Left ventricle myocardium inferior (tissue), 1 donor: ENCODE measurements around the gene SPEM3. TPM values are rescaled to one million over a fixed set of nuclear protein-coding genes. Genes with fewer than 3 reads are reported as not detected.

Source experiments
- DNase-seq: peaks from one replicate; pipeline ENCODE4 v3.0.0-alpha.2; 2020
- H3K27ac ChIP-seq: fragments of 200-600 bp; replicated peaks from 2 replicates; pipeline ENCODE4 v1.8.0; 2021
- H3K27me3 ChIP-seq: fragments of 200-600 bp; 2 replicates; pipeline ENCODE4 v1.8.0; 2021; ENCODE audit warnings: low read depth
- H3K36me3 ChIP-seq: fragments of 200-600 bp; 2 replicates; pipeline ENCODE4 v1.8.0; 2021
- H3K4me1 ChIP-seq: fragments of 200-600 bp; 2 replicates; pipeline ENCODE4 v1.8.0; 2021
- H3K4me3 ChIP-seq: fragments of 200-600 bp; 2 replicates; pipeline ENCODE4 v1.8.0; 2021; ENCODE audit warnings: mild to moderate bottlenecking, moderate library complexity
- H3K9me3 ChIP-seq: fragments of 200-600 bp; replicated peaks from 2 replicates; pipeline ENCODE4 v1.8.0; 2021
- CTCF ChIP-seq: fragments of 200-600 bp; IDR thresholded peaks from 2 replicates; pipeline ENCODE4 v1.8.0; 2021; ENCODE audit warnings: antibody characterized with exemption, mild to moderate bottlenecking, borderline replicate concordance
- intact Hi-C: fragments of 100-400 bp; cut with micrococcal nuclease; formaldehyde crosslinking; loops from one replicate; pipeline ENCODE4 v1.11.0; 2022
- total RNA-seq: library from RNA; stranded (reverse); fragmentation: NEBNext Ultra II Directional; extraction: Animal tissue kit (Norgen Biotek cat#: 25700); gene quantifications from one replicate; pipeline ENCODE4 v1.2.1, GENCODE V29; 2021
- donor health status: DM: no; HTN: yes; CAD: no; lungs with severe emphysema.

Gene SPEM3
- total RNA-seq, 1 donor from 2014 or later = not detected

GRCh38 chr17:7405350-7406234 is 23.1 kb upstream of the SPEM3 start:
- Histone ChIP-seq H3K4me1 (peaks cover 32% of the 10 kb centered on the region), H3K27me3 (no peaks in the 10 kb centered on the region), H3K27ac (peak overlapping the region; percentile 96), H3K36me3 (no peaks in the 10 kb centered on the region), H3K4me3 (peak overlapping the region; percentile 78), H3K9me3 (no peaks in the 10 kb centered on the region)
- no peak for TF ChIP-seq CTCF
- intact Hi-C loops = no loop called here
- no peak for DNase-seq

GRCh38 chr17:7406235-7406825 is 22.3 kb upstream of the SPEM3 start:
- no peaks in the 10 kb centered on the region for H3K36me3 ChIP-seq
- H3K4me3 ChIP-seq = peak overlapping the region; percentile 78
- DNase-seq = no peak
- H3K9me3 ChIP-seq = no peaks in the 10 kb centered on the region
- no peaks in the 10 kb centered on the region for H3K27me3 ChIP-seq
- H3K4me1 ChIP-seq = peaks cover 32% of the 10 kb centered on the region
- intact Hi-C loops = no loop called here
- H3K27ac ChIP-seq = peak overlapping the region; percentile 96
- no peak for TF ChIP-seq CTCF

DNA sequence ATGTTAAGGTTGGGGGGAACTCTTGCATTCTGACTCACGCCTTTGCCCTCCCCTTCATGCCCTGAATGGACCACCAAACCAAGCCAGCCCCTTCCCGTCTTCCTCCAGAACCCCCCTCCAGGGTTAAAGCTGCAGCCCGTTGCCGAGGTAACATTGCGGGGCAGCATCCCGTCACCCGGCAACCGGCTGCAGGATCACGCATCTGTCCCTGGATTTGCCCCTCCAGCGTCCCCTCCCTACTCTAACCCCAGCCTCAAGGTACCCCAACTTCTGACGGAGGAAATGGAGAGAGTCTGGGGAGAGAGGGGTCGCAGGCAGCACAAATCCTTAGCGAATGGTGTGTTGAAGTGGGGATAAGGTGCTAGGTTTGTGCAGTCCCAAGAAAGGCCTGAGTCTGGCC is 21.6 kb upstream of the SPEM3 start:
- Histone ChIP-seq H3K4me1 (peaks cover 26% of the 10 kb centered on the region), H3K36me3 (no peaks in the 10 kb centered on the region), H3K9me3 (no peaks in the 10 kb centered on the region), H3K27ac (no peak overlapping the region), H3K27me3 (no peaks in the 10 kb centered on the region), H3K4me3 (no peak overlapping the region)
- no peak for TF ChIP-seq CTCF
- no peak for DNase-seq
- intact Hi-C loops = no loop called here

DNA sequence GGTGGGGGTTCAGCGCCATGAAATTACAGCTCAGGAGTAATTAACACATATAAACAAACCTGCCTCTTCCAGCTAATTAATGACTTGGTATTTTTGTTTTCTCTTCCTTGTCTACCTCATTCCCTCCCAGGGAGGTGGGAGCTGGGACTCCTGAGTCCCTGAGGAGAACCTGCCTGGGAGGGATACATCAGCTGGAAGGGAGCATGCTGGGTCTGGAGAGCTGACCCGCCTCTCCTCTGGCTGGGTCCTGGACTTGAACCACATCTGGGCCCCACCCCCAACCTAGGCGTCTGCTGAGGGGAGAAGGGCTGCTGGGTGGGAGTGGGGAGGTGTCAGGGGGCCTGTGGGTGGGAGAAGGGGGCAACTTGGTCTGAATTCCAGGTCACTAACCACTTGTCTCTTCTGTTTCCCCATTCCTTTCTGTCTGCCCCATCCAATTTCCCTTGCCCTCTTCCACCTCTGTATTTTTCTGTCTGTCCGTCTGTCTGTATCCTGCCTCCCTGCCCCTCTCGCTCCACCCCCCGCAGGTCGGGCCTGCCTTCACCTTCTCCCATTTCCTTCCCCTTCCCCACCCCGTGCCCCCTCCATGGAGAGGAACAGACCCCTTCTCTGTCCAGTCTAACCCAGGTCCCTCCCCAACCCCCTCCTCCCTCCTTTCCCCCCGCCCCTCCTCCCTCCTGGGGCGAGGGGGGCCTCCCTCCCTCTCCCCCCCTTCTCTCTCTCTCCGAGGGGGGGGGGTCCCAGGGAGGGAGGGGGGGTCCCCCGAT is 21.0 kb upstream of the SPEM3 start, which contains the start of gene NLGN2:
TSS of gene NLGN2 (plus strand) at position 361 of the 767 bp plus-strand sequence. CDS start 411 bp downstream, outside the sequence.
- peaks cover 20% of the 10 kb centered on the region for H3K4me1 ChIP-seq
- no peaks in the 10 kb centered on the region for H3K27me3 ChIP-seq
- no peak within 1 kb of the TSS for H3K4me3 ChIP-seq
- intact Hi-C loops = no loop called here
- H3K27ac ChIP-seq = no peak within 1 kb of the TSS
- DNase-seq = no peak
- no peaks in the 10 kb centered on the region for H3K36me3 ChIP-seq
- no peak for TF ChIP-seq CTCF
- no peaks in the 10 kb centered on the region for H3K9me3 ChIP-seq

DNA sequence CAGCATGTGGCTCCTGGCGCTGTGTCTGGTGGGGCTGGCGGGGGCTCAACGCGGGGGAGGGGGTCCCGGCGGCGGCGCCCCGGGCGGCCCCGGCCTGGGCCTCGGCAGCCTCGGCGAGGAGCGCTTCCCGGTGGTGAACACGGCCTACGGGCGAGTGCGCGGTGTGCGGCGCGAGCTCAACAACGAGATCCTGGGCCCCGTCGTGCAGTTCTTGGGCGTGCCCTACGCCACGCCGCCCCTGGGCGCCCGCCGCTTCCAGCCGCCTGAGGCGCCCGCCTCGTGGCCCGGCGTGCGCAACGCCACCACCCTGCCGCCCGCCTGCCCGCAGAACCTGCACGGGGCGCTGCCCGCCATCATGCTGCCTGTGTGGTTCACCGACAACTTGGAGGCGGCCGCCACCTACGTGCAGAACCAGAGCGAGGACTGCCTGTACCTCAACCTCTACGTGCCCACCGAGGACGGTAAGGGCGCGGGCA is 20.4 kb upstream of the SPEM3 start:
- Histone ChIP-seq H3K27me3 (no peaks in the 10 kb centered on the region), H3K9me3 (no peaks in the 10 kb centered on the region), H3K36me3 (no peaks in the 10 kb centered on the region), H3K4me1 (peaks cover 14% of the 10 kb centered on the region), H3K4me3 (no peak overlapping the region), H3K27ac (no peak overlapping the region)
- intact Hi-C loops = no loop called here
- no peak for TF ChIP-seq CTCF
- no peak for DNase-seq
